NCI-H1417 (cell line): Measurements from ENCODE around the gene ATP11A.
"Not testable (repeated sequence)": the region's sequence is repeated elsewhere in the genome, so short reads cannot be mapped to it uniquely, and the experiment has no call there.

Experiments used
- DNase-seq, 3 experiments: peaks; one replicate each; lab custom pipeline; 2025; lab: John Stamatoyannopoulos, UW

Gene ATP11A

GRCh38 chr13:112692104-112692503, 2.3 kb downstream of the ATP11A start:
- DNase-seq = no peak

GRCh38 chr13:112692586-112692985, 2.7 kb downstream of the ATP11A start:
- DNase-seq = no peak

DNA sequence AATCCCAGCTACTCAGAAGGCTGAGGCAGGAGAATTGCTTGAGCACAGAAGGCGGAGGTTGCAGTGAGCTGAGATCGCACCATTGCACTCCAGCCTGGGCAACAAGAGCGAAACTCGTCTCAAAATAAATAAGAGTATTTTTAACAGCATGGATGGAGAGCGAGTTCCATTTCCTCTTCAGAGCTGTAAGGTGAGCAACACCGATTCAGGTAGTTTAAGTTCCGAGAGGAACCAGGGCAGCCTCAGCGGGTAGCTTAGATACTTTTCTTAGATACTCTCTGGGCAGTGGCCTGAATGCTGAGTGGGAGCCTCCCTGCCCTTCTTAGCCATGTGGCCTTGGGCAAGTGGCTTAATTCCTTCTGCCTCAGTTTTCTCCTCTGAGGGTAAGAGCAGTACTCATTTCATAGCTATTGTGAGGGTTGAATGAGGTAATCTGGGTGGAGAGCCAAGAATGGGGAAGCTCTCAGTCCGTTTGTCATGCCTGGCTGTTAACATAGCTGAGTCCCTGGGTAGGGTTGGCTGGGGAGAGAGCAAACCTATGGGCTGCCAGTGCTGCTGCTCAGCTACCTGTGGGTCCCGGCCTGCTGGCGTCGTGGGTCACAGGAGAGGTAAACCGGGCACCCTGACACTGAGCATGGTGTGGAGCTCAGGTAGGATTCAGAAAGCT, 4.1 kb downstream of the ATP11A start:
- no peak for DNase-seq

DNA sequence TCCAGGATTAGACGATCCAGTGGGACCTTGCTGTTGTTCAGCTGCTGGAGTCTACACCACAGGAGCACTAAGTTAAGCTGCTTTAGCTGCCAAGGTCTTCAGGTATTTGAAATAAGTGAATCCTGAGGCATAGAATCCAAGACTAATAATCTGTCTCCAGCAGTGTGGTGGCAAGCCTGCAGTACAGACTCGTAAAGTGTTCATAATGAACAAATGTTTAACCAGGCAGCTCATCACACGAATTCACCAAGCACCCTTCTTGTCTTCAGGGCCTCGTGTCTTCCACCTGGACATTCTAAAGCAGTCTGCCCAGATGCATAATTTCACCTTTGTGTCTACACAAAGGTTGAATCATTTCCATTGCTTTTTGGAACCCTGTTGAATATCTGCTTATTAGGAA, 5.3 kb downstream of the ATP11A start:
- DNase-seq = peak in 1 of 3 experiments; percentile 33

DNA sequence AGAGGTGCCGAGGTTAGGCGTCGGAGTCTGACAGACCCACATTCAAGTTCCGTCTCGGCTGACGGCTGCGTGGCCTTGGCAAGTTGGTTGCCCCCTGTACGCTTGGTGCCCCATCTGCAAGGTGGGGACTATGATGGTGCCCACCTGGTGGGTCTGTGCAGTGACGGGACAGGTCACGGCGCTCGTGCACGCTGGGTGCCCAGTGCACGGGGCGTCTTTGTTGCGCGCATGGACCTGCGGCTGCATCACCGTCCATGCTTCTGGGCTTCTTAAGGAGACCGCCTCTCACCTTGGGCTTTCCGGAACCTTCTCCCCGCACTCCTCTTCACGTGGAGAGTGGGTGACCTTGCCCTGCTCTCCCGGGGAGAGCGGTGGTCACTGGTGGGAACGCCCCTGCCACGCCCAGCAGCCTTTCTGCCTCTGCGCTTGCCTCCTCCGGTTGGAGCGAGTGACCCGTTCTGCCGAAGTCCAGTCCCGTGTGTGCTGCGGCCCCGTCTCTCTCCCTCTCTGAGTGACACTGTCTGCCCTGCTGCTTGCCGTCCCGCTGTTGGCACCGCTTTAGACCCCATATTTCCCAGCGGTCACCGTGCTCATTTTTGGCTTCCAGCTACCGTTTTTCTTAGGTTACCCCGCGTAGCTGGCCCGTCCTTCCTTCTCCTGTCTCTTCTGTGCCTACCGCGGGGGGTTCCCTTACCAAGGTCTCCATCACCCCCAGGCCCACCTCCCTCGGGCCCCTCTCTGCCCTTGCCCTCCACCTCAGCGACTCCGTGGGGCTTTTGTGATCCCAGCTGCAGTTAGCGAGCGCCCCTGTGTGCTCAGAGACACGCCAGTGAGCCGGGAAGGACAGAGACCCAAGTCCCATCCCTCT, 6.4 kb downstream of the ATP11A start:
- no peak for DNase-seq

DNA sequence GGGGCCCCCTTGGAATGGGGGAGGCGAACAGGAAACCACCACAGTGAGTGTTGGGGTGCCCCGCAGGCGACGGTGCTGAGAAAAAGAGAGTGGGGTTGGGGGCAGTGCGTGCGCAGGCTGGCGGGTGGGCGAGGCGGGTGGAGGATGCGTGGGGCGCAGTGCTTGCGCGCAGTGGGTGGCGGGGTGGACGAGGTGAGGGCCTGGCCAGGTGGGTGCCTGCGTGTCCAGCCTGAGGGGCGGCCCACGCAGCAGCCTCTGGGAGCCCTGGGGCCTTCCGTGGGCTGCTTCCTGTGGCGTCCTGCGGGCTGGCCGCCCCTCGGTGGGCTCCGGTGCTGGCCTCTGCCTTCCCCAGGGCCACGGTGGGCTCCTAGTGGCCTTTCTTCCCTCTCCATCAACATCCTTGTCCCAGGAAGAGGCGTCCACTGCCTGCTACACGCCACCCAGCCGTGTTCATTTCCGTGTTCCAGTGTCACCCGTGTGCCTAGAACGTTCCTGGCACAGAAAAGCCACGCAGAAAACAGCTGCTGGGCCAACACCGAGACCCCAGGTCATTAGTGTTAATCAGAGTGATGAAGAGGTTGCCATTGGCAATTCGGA, 7.1 kb downstream of the ATP11A start:
- DNase-seq = no peak

- peak in 1 of 3 experiments; percentile 69 for DNase-seq
Observed at GRCh38 chr13:112697756-112698655, 8.2 kb downstream of the ATP11A start.

GRCh38 chr13:112699322-112699918, 9.6 kb downstream of the ATP11A start:
- peak in 2 of 3 experiments; percentile 31 to 75 for DNase-seq

DNA sequence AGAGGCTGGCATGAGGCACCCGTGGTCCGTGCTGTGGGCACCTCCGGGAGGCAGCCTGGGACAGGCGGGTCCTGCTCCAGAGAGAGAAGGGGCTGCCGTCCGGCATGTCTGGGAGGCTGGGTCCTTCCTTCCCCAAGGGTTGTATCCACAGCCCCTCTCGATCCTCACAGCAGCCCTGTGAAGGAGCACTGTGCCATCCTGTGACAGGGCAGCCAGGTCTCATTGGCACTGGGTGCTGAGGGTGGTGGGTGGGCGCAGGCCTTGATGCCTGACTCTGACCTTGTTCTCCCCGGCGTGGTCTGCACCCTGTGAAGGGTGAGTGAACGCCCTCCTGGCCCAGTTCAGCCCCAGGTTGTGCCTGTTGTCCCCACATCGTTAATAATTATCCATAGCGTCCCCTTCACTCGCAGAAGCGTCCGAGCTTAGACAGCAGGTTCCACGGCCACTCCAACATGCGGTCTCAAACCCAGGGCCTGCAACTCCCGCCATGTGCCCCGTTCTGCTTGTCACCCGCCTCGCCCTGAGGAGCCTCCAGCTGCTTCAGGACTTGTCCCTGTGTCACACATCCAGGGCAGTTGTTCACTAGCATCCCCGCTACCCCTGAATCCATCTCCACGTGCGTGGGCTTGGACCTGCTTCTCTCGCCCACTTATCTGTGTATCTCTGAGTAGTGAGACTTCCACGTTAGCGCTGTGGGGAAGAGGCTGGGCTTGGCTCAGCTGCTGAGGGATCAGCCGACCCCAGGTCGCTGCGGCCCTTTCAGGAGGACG, 10.6 kb downstream of the ATP11A start:
- no peak for DNase-seq

DNA sequence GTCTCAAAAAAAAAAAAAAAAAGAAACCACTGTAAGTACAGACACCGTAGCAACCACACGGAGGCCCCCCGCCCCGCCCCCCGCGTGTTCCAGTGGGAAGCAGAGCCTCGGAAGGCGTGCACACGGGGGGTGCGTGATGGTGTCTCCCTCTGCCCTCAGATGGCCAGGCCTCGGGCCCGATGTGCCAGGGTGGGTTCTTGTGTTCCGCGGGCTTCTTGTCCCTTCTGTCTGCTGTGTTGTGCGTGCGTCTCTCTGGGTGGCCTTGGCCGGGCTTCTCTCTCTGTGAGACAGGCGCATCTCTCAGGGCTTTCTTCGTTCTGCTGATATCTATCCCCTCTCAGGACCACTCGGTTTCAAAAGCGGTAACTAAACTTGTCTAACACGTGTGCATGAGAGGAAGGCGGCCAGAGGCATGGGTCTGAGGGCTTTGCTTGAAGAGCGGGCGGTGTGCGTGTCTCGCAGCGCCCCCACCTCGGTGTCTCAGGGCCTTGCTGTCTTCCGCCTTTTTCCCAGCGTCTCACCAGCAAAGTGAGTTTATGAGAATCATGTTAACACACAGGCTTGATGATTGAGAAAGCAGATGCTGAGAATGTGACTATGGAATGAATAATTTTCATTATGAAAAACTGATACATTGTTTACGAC, 12.6 kb downstream of the ATP11A start:
- DNase-seq = no peak

DNA sequence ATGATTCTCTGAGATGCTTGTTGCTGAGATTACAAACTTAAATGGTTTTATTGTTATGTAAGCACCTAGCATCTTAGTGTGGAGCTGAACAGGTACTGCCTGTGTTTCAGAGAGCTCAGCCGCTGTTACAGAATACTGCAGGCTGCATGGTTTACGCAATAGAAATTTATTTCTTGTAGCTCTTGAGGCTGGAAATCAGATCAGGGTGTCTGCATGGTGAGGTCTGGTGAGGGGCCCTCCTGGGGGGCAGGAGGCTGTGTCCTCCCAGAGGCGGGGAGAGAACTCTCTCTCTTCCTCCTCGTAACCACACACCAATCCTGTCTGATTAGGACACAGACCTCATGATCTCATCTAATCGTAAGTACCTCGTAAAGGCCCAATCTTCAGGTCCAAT, 13.1 kb downstream of the ATP11A start:
- no peak for DNase-seq

GRCh38 chr13:112703449-112704284, 13.8 kb downstream of the ATP11A start:
- DNase-seq = no peak

DNA sequence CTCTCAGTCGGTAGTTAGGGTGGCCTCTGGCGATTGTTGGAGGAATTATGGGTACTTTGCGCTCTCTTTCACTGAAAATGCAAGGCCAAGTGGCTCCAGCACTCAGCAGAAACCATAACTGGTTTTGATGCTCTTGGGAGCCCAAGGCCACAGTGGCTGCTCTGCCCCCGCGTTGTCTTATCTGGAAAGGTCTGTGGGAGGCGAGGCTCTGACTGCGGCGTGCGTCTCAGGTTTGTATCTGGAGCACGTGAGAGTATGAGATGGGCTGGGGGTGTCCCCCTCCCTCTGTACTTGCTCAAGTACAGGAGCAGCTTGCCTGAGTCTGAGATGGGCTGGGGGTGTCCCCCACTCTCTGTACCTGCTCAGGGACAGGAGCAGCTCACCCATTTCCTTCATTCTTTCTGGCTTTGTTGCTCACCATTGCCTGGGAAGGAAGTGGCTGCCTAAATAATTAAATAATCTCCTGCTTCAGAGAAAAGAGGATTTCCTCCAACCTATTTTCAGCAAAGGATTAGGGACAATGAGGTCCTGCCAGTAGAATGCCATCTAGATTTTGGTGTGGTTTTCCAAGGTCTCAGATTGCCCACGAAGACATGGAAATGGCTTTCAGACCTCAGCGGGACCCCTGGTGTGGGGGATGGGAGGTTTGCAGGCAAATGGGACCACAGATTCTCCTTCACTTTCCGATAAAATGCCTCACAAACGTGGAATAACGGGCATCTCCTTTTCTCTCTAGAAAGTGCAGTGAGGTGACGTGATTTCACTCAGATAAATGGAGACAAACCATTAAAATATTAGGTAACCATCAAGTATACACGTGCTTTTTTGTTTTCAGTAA, 14.7 kb downstream of the ATP11A start:
- DNase-seq = no peak

GRCh38 chr13:112705286-112705685, 15.4 kb downstream of the ATP11A start:
- no peak for DNase-seq

GRCh38 chr13:112706171-112706570, 16.3 kb downstream of the ATP11A start:
- DNase-seq = no peak

DNA sequence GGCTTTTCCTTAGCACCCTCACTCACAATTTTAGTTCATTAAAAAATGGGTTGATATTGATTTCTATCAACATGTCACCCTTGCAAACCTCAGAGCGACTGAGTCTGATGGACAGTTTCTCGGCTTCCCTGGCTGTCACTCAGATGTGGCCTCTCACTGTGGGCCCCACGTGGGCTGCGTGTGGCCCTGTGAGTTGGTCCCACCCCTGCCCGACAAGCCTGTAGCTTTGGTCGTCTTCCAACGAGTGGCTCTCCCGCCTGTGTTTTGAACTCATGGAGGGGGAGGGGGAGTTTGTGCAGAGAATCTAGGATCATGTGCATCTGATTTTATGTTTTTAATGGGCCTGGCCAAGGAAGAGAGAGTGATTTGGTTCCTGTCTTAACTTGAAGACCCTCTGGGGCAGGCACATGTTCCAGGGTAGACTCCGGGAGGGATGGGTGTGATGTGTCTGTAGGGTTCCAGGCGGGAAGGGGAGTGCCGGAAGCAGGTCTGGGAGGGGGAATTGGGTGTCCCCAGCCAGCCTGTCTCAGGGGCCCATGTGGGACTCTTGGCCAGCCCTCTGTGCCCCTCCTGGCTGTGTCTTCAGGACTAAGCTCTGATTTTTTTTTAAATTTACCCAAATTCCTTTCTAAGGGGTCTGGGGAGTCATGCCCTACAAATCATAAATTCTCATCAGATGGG, 18.9 kb downstream of the ATP11A start:
- no peak for DNase-seq

- not testable (repeated sequence) for DNase-seq
Observed at GRCh38 chr13:112709316-112709715, 19.5 kb downstream of the ATP11A start.
